GM18519 (cell line): ENCODE measurements around the gene LMBR1L.
"Not testable (repeated sequence)": the region's sequence is repeated elsewhere in the genome, so short reads cannot be mapped to it uniquely, and the experiment has no call there.

Experiments used
- ATAC-seq: cut with Tn5 transposase; IDR thresholded peaks from one replicate; pipeline ENCODE4 v1.9.1; 2021; ENCODE audit warnings: mild to moderate bottlenecking, moderate library complexity; ENCODE audit not compliant: unreplicated experiment, low FRiP score

The LMBR1L gene

DNA sequence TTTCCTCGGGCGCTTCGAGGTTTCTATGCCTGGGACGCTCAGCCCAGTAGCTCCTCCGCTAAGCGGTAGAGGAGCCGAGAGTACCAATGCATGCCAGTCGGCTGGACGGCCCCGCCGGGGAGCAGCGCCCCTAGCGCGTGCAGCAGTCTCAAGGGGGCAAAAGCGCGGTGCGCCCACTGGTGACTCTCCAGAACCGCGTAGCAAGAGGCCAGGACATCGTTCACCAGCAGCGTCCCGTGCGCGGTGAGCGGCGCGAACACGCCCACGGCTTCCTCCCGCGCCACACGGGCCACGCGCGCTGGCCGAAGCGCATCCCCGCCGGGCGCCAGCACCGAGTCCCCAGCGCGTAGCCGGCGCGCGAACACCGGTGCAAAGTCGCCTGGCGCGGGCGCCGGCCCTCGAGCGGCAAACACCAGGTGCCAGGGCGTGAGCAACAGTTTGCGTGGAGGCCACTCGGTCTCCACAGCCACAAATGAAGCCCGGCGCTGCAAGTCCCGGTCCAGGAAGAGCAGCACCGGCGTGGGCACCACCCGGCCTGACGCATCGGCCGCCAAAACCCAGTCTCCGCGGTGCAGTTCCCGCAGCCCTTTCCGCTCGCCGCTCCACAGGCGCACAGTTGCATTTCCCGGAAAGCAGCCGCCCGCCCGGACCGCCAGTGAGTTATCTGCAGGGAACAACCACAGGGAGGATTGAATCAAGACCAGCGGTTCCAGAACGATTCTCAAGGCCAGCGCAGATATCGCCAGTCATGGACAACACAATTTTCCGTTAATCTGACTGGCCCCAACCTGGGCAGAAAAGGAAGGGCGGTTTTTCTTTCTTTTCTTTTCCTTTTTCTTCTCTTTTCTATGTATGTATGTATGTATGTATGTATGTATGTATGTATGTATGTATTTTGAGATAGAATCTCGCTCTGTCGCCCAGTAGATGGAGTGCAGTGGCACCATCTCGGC is 20.6 kb downstream of the LMBR1L start:
- ATAC-seq = no peak

DNA sequence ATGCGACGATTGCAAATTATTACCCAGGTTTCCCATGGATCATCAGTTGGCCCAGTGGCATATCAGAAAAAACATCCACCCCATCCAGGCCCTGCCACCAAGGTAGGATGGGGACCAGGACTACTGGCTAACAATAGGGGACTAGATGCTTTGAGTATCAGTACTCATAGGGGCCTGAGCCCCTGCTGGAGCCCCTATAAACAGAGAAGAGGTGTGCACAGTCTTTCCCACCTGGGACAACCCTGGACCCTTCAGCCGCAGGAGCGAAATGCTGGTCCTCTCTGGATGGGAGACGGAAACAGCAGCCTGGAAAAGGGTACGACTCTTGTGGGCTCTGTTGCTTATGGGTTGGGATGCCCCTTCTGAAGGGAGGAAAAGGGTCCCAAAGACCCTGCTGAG is 21.7 kb downstream of the LMBR1L start:
- no peak for ATAC-seq

DNA sequence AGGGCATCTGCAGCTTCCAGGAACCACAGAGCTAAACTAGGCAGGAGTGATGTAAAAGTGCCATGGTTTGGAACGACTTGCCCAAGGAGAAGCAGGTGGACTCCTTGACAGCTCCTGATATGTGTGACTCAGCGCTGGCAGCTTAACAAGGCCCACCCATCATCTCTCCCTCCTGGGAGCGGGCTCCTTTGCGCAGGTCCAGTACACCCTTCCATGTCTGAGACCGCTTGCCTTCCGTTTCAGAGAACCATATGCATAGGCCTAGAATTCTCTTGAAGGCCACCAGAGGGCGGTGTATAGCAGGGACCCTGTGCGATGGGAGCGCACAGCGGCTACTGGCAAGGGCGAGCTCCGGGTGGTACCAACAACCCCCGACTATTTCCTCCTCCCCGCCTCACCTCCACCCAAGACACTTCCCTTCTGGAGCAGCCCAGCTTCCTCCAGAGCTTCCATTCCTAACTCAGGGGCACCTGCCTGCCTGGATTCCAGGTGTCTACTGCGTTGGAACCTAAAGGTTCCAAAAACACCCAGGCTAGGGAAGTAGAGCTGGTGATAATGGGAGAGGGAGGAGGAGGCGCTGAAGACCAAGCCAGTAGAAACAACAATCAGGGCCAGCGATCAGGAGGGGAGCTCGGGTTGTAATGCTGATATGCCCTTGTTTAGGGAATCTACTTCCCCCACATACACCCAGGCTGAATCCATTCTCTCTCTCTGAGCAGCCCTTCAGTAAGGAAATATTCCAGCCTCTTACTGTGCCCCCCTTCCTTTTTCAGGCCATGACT is 22.3 kb downstream of the LMBR1L start:
- ATAC-seq = peak; percentile 68

DNA sequence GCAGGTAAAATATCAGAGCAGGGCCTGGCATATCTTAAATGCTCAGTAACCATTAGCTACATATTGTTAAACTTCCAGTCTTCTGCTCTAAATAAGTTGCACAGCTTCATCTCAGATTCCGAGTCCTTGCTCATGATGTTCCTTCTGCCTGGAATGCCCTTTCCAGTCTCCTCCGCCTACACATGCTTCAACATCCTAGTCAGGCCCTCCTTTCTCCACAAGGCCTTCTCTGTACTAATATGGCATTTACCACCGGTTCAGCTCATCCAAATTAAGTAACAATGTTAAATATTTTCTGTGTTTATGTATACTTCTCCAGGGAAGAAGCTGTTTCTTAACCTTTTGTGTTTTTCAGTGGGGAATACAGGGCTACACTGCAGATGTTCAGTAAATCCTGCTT is 24.5 kb downstream of the LMBR1L start:
- no peak for ATAC-seq

DNA sequence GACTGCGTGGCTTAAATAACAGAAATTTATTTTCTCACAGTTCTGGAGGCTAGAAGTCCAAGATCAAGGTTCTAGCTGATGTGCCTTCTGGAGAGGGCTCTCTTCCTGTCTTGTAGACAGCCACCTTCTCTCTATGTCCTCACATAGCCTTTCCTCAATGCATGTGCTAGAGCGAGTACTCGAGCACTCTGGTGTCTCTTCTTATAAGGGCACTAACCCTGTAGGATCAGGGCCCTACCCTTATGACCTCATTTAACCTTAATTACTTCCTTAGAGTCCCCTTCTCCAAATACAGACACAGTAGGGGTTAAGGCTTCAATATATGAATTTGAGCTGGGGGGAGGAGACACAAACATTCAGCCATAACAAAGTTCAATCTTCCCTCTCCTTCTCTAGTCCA is 26.2 kb downstream of the LMBR1L start:
- no peak for ATAC-seq

DNA sequence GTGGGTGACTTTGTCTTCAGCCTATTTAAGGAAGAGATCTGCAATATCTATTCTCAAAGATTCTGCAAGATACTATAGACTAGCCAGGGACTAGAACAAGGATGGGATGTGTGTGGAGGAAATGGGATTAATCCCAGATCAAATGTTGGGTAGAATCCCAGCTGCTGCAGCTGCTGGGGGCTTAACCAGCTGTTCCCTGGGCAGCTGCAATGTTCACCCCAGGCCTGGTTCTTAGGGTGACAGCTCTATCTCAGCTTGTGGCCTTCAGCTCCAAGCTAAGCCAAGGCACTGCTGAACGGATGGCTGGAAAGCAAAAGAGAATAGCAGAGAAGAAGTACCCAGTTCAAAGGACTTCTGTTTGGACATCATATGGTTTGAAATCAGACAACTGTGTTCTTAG is 30.9 kb downstream of the LMBR1L start:
- no peak for ATAC-seq

DNA sequence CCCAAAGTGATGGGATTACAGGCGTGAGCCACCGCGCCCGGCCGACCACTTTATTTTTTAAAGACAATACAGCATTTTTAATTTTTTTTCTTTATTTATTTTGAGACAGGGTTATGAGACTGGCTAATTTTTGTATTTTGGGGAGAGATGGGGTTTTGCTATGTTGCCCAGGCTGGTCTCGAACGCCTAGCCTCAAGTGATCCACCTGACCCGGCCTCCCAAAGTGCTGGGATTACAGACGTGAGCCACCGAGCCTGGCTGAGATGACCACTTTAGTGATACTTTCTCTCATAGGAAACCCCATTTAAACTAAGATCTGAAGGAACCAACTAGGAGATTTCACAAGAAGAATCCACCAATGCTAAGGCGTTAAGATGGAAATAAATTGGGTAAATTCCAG is 39.7 kb downstream of the LMBR1L start:
- ATAC-seq = no peak

DNA sequence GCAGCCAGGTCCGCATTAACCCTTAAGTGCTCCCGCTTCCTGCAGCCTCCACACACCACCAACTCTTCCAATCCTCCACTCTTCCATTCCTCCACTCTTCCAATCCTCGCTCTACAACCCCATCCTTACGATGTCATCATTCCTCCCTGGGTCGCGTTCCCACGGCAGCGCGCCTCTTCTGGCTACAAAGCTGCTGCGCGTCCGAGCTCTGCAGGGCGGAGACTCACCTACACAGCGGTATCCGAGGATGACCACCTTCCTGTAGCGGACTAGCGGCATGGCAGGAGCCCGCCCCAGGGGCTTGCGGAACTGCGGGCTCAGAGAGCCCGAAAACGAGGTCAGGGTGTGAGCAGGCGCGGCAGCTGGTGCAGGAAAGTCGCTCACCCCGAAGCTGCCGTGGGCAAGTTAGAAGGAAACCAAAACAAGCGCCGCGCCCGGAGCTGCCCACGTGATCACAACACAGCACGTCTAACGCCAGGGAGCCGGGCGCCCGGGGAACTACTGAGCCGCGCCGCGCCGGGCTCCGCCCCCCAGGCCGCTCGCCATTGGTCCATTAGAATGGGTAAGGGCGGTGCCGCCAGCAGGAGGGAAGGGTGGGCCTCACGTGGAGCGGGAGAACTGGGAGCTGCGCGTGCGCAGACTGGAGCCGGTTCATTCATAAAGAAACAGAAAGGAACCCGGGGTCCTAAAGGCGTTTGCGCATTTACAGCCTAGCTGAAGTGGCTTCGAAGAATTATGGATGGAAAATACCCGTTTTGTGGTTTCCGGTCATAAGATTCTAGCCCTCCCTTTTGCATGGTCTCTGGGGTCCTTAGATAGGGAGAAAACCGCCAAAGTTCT is 40.9 kb downstream of the LMBR1L start, which contains the start of gene RHEBL1:
TSS of gene RHEBL1 (minus strand) at position 473 of the 840 bp plus-strand sequence. CDS start at position 279, 194 bp downstream.
- ATAC-seq = peak; percentile 91

DNA sequence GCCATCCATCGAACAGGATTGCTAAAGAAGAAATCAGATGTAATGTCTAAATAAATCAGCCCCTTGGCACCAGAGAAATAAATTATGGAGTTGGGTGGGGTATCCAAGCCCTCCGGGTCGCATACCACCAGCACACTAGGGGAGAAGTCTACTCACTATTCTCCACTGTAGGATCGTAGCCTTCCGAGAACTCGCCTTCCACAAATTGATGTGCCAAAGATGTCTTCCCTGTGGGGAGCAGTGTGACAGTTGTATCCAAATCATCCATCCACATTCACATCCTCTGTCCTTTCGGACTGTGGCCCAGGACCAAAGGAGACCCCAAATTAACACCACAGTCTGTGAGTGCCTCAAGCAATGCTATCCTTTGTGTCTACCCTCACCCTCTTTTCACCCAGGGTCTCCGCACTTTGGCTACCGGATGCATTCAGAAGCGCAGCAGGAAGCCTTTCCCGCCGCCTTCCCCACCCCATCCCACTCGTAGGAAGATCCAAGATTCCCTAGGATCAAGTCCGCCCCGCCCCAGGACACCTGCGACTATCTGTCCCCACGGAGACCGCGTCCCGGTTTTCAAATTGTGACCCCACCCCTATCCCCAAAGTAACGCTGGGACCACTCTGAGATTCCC is 41.7 kb downstream of the LMBR1L start:
- ATAC-seq = no peak

DNA sequence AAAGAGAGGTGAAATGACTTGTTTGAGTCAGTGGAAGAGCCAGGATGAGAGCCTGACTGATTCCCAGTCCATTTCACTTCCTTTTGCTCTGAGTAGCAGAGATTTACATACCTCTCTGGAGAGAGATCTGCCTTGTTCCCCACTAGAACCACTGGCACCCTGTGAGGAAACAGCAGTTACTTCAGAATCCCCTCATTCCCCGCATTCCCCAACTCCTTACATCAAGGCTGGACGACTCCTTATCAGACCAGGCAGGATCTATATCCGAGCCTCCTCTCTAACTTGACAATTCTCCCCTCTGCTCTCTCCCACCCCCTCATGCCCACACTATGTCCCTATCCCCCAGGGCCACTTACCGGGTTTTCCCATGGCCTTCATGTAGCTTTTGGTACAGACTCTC is 44.5 kb downstream of the LMBR1L start:
- no peak for ATAC-seq

DNA sequence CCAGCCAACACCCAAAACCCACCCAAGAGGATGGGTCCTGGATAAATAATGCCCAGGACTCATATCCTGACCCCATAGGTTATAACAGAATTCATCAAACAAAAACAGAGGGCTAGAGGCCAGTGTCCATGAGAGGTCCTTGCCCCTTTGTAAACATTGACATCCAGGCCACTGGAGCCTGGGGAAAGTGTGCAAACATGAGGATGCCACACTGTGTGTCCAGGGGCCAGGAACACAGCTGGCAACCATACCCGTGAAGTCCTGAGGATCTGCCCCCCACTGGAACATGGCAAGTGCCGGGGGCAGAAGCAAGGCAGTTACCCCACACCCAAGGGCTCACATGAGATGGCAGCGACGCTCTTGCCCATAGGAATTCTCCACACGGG is 45.9 kb downstream of the LMBR1L start:
- no peak for ATAC-seq

DNA sequence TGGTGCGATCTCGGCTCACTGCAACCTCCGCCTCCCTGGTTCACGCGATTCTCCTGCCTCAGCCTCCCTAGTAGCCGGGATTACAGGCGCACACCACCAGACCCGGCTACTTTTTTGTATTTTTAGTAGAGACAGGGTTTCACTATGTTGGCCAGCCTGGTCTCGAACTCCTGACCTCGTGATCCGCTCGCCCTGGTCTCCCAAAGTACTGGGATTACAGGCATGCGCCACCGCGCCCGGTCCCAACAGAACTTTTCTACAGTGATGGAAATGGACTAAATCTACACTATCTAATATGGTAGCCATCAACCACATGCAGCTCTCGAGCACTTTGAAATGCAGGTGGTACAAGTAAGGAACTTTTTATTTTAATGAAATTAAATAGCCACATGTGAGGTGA is 48.7 kb downstream of the LMBR1L start:
- ATAC-seq = not testable (repeated sequence)

DNA sequence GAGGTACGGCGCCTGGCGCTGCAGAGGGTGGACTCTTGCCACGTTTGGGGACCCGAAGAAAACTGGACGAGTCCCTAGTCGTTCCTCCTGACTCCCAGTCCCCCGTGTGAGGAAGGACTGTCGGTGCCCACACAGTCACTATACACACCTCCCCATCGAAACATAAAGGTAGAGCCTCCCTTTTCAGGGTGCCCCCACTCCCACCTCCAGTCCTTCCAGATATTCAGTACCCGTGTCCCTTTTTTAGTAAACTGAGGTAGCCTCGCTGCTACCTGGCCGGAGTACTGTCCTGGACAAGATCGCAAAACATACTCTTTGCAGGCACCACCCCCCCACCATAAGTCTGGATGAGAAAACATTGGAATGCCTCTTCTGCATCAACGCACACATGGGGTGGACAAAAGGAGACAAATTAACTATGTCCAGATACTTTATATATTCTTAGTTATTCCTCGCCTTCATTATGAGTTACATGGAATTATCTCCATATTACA is 49.4 kb downstream of the LMBR1L start:
- no peak for ATAC-seq

DNA sequence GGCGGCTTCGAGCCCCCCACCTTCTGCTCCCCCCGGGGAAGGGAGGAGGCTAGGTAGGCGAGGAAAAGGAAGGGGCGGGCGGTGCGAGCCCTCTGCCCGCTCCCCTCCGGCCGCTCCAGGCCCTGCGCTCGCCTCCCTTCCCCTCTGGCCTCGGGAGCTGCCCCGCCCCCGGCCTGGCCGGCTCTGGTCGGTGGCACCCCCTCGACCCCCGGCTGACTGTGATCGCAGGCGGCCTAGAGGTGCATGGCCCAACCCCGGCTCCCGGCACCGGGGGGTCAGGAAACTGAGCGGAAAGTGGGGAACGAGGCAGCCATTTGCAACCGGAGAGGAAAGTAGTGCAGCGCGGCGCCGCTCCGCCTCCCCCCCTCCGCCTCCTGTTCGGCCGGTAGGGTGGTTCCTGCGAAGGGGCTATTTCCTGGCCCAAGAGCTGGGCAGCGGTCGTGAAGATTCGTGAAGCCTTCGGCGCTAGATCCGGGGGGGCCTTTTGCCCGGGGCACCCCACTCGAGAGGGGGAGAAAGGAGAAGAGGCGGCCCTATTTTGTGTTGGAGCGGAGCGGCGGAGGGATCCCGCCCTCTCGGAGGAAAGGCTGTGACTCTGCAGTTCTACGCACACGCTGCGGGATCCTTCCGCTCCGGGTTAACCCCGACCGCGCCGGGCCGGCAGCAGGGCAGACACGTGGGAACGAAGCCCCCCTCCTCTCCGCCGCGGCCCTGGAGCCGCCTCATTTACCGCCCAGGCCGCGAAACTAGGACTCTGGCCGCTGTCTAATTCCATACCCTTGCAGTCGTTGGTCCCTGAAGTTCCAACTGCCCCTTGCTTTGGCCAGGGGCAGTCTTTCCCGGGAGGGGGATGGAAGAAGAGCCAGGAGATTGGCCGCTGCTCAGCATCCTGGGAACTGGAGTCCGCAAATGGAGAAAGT is 50.1 kb downstream of the LMBR1L start, which contains the start of gene KMT2D:
TSS of gene KMT2D (minus strand) at position 558 of the 920 bp plus-strand sequence. CDS start 5,470 bp downstream, outside the sequence.
- no peak for ATAC-seq

DNA sequence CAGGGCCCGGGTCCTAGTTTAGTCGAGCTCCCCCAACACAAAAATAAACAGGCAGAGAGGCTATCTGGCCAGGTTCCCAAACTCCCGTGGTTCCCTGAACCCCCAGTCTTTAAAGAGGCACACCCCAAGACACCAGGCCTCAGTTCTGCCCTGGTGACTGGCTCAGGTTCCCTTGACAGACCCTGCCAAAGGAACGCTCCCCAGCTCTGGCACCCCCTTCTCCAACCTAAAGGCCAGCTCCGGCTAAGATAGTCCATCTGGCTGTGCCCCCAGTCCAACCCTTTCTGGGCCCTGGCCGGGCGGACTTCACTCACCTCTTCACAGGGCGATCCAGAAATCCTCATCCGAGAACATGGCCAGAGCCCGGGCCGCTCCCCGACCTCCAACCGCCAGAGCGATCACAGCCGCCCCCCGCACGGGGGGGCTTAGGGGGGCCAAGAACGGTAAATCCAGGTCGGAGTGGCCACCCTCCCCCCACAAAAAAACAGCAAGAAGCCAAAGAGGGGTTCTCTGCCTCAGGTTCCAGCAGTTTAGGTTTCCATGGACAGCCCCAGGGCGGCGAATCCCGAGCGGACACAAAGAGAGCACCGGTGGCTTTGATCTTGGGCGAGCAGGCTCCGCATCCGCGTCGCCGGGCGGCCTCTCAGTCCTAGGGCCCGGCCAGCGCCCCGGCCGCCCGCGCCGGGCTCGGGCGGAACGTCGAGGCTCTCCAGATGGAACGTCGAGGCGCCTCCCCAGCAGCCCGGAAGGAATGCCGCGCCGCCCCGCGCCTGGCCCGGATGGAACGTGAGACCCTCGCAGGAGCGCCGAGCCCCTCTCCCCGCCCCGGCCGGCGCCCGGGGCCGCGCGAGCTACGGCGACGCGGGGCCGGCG is 51.1 kb downstream of the LMBR1L start:
- no peak for ATAC-seq

DNA sequence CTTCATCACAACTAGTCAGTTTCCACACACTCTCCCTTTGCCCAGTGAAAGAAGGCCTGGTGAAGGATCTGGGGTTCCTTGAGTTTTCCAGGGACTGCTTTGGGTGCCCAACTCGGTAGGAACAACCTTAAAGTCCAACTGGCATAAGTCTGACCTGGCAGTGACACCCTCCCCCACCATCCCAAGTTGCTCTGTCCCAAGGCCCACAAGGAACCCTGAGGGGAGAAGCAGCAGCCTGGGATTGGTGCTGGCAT is 51.7 kb downstream of the LMBR1L start:
- no peak for ATAC-seq

DNA sequence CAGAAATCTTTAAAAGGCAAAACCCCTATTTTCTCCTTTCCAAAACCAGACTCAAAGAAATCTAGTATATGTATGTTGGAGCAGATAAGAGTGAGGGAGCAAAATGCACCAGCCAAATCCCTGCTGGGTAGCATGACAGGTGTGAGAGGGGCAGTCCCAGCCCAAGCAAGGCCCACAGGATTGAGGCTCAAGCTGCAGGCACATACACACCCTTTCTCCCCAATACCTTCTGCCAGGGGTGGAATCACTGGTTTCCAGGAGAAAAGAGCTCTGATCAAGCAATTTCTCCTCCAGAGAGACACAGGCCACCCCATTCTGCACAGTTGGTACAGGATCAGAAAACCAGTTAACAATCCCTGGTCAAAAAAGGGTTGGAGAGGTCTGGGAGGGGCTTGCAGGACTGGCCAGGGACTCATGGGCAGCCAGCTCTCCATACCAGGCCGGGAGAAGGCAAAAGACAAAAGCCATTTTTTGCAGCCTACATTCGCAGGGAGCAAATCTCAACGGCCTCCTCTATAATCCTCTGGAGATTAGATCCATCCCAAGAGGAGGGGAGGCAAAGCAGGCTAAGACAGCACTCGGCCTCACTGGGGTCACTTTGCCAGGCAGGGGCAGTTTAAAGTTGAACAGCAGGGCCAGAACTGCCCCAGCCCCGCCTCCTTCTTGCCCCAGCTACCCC is 52.1 kb downstream of the LMBR1L start:
- no peak for ATAC-seq

DNA sequence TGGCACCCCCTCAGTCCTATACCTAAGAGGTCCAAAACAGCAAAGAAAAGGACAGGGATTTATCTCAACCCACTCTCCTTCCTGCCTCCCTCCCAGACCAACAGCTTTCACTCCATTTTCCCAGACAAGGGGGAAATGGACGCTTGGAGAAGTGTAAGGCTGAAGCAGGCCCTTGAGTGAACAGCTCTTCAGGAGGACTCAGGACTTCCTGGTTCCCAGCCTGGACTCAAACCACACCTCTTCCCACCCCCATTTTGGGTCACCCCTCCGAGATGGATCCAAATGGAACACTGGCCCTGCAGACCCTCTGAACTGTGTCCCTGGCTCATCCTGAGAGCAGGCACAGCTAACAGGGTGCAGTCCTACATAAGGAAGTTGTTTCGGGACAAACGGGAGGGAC is 52.8 kb downstream of the LMBR1L start:
- no peak for ATAC-seq
